EH (cell line): Measurements from ENCODE around the gene NUP43.
"Not testable (repeated sequence)": the region's sequence is repeated elsewhere in the genome, so short reads cannot be mapped to it uniquely, and the experiment has no call there.

Source experiments
- DNase-seq: peaks from one replicate; pipeline ENCODE4 v3.0.0-alpha.2; 2015; ENCODE audit warnings: low read depth

Gene NUP43

DNA sequence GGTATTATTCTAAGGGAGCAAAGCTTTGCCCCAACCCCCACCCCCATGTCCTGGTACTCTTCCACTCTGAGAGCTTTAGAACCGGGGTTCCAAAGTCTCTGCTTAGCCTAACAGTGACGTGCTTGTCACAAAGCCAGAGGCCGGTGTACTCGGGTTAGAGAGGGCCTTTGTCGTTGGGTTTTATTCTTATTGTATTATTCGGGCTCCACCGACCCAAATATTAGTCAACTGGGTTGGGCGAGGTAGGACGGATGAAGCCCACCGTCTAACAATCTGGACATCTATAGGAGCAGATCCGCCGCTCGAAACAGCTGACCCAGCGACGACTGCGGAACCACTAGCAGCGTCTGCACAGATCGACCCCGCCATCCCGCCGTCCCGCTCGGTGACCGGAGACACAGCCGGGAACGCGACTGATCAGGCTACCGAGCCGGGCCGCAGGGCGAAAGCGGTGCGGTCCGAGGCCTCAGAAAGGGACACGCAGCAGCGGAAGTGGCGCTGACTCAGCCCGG is 2.8 kb upstream of the NUP43 start:
- not testable (repeated sequence) for DNase-seq

DNA sequence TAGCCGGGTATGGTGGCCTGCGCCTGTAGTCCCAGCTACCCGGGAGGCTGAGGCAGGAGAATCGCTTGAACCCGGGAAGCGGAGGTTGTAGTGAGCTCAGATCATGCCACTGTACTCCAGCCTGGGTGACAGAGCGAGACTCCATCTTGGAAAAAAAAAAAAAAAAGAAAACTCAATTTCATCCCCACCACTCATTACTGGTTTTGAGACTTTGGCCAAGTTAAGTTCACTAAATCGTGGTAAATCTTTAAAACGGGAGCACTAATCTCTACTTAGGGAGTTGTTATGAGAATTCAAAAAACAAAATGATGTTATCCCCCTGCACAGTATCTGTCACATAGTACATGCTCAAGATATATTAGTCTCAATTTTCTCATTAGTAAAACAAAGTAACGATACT is 1.1 kb downstream of the NUP43 start:
- not testable (repeated sequence) for DNase-seq

DNA sequence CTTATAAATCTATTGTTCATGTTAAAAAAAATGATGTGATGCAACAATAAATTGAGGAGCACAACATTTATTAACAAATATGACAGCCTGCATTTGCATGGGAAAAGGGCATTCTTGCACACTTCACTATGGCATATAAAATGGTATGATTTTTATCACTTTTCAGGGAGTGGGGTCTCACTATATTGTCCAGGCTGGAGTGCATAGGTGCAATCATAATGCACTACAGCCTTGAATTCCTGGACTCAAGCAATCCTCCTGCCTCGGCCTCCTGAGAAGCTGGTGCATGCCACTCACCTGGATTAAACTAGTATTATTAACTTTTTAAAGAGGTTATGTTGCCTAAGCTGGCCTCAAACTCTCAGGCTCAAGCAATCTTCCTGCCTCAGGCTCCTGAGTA is 11.4 kb downstream of the NUP43 start:
- no peak for DNase-seq

DNA sequence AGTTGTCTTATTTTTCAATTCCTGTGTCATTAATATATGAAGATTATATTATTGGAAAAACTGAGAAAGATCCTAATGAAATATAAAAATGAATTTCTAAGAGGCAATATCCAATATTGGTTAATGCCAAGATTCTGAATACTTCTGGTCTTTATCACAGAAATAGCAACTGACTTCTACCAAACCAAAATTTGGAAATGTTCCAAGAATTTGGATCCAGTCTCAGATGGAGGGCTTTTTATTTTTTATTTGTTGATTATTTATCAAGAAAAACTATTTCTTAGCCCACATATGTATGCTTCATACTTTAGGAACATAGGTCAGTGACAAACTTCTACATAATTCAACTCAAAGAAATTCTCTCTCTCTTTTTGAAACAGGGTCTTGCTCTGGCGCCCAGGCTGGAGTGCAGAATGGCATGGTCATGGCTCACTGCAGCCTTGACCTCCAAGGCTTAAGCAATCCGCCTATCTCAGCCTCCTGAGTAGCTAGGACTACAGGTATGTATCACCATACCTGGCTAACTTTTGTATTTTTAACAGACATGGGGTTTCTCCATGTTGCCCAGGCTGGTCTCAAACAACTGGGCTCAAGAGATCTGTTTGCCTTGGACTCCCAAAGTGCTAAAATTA is 13.1 kb downstream of the NUP43 start:
- no peak for DNase-seq

DNA sequence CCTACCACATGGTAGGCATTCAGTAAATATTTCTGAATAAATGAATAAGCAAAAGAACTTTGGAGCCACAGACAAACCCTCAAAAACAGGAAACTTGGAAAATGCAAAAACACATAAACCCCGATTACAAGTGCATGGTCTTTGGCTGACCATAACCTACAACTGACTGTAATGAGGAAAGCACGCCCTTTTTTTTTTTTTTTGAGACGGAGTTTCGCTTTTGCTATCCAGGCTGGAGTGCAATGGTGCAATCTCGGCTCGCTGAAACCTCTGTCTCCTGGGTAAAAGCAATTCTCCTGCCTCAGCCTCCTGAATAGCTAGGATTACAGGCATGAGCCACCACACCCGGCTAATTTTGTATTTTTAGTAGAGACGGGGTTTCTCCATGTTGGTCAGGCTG is 16.5 kb downstream of the NUP43 start:
- no peak for DNase-seq

DNA sequence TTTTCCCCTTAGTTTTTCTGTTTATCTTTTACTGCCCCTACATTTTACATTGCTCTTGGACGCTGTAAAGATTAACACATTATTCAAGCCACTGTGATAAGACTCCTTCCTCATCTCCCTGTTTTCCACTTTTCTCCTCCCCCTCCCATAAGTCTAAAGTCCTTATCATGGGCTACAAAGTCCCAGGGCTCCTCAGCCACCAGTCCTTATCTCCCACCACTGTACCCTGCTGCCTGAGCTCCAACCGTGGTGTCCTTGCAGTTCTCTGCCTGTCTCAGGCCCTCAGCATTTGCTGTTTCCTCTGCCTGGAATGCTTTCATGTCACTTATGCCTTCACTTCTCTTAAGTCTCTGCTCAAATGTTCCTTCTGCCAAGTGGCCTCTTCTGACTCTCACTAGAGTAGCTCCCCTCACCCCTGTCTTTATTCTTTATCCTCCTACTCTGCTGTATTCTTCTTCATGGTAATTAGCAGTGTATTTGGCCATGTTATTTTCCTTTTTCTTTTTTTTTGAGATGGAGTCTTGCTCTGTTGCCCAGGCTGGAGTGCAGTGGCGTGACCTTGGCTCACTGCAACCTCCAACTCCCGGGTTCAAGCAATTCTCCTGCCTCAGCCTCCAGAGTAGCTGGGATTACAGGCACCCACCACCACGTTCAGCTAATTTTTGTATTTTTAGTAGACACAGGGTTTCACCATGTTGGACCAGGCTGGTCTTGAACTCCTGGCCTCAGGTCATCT is 17.7 kb downstream of the NUP43 start:
- DNase-seq, result no peak

DNA sequence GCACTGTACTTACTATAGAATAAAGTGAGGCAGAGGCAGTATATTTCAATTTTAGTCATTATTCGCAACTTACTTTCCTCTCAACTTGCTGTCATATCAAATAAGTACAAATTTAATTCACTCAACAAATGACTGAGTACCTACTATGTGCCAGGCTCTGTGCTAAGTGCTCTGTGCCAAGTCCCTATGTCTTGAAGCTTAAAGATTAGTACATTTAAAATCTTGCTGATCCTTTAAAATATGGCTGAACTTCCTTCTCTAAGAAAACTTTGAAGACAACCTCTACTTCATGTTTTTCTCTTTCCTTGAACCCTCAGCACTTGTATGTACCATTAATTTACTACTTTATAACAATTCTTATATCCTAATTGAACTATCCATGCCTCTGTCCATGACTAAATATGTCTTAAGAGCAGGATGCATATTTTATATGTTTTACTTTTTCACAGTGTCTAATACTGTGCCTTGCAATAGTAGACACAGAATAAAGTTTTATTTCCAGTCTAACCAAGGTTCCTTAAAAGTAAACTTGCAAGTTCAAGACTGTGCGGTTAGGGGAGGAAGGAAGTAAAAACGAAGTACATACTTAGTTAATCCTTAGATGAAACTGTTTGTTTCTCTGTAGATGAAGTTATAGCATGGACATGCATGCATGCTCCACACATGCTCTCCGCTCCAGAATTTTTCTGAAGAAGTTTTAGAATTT is 18.4 kb downstream of the NUP43 start:
- DNase-seq, result no peak

DNA sequence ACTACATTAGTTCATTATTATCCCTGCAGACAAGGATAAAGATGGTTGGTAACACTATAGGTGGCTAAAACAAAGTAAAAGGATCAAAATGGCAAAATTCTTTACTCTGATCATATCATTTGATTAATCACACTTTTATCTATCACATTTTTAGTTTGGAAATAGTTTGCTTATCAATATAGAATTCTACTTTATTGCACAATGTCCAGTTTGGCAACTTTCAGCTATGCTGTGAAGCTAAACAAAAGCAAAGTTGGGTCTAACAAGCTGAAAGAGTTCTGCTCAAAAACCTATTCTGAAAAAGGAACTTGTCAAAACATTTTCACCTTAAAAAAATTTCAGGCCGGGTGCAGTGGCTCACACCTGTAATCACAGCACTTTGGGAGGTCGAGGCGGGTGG is 20.5 kb downstream of the NUP43 start:
- DNase-seq, result no peak

DNA sequence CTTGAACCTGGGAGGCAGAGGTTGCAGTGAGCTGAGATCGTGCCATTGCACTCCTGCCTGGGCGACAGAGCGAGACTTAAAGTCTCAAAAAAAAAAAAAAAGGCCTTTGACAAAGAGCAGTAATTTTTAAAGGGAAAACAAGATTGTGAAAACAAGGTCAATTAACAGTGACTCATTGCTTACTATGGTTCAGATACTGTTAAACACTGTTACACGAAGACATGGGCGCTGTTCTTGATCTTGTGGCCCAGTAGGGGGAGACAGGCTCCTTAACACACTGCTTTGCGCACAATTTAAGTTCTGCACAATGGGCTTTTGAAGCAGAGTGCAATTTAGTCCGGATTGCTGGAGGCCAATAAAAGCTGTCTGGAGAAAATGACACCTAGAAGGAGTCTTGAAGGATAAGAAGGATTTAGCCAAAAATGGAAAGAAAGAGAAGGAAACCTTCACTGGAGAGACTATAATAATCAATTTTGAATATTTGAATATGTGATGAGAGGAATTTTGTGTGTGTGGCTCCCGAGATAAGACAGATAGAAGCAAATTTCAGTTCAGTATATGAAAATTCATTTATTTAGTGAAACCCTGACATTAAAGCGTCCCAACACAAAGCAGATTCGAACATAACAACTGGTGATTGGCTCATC is 22.4 kb downstream of the NUP43 start:
- DNase-seq, result peak; percentile 78

DNA sequence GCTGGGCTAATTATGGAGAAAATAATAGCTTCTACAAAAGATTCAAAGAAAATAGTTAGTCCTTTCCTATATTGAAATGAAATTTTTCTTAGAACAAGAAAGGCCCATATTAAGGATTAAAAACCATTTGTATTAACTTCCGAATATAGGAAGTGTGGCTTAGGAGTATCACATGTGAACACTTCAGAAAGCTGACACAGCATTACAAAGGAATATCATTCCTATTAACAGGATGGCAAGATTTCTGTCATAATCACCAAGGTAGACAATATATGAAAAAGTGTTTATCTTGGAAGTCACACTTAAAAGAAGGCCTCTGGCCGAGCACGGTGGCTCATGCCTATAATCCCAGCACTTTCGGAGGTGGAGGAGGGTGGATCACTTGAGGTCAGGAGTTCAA is 23.1 kb downstream of the NUP43 start:
- DNase-seq, result no peak

DNA sequence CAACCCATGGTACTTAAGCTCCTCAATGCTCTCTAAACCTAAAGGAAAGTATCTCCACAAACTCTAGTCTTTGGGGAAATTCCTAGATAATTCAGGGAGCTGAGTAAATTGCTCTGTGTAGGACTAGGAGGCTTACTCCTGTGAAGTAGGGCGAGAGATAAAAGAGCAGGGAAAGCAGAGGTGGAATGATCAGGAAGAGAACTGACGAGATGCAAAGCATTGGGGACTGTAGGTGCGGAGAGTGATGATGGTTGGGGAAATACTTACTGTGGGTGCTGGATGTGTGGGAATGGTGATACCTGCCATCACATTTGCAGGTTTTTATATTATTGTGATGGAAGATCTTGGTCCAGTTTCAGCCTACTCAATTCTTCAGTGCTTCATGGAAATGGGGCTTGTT is 26.8 kb downstream of the NUP43 start:
- no peak for DNase-seq

DNA sequence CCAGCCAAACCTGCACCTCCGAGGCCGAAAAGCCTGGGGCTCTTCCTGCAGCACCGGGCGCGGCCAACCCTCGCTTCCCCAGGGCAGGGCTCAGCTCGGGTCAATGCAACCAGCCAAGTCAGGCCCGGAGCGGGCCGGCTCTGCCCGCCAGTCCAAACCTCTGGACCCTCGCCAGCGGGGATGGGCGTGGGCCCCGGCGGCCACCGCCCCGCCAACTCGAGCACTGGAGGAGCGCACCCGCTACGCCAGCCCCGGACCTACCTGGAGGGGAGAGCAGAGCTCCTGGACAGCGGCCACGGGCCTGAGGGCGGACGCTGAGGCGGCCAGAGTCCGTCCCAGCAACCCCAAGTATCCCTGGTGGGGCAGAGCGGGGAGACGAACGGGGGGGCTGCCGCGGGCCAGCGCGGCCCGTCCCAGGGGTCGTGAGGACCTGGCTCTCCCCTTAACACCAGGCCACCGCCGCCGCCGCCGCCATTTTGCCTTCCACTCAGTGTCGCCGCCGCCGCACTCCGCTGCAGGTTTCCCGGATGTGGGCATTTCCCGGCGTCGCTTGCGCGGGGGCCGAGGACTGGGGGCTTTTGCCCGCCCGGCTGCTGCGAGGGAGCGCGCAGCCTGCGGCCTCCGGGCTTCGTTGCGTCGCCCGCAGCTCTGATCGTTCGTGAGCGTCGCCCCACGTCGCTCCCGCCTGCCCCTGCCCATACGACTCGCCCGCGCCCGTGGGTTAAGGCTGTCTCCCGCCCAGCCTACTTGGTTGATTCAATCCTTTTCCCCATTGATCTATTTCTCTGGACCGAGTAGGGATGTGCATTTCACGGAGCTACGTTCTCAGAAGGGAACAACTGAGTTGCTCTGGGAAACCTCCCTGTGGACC is 28.5 kb downstream of the NUP43 start, which contains the start of gene LATS1:
TSS of gene LATS1 (minus strand) at position 514 of the 871 bp plus-strand sequence. CDS start 15,975 bp downstream, outside the sequence.
- DNase-seq, result peak; percentile 91

DNA sequence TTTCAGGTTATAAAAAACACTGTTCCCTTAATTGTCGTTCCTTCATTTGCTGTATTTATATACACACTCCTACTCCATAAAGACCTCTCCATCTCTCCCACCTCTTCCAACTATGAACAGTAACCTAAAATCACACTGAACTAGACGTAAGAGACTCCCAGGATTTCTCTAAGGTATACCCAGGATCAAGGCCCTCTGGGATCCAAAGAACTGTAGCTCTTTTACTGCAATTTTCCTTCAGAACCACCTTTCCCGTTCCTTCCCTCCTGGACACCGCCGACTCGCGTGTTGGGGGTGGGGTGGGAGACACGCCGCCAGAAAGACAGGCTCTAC is 29.1 kb downstream of the NUP43 start:
- no peak for DNase-seq

DNA sequence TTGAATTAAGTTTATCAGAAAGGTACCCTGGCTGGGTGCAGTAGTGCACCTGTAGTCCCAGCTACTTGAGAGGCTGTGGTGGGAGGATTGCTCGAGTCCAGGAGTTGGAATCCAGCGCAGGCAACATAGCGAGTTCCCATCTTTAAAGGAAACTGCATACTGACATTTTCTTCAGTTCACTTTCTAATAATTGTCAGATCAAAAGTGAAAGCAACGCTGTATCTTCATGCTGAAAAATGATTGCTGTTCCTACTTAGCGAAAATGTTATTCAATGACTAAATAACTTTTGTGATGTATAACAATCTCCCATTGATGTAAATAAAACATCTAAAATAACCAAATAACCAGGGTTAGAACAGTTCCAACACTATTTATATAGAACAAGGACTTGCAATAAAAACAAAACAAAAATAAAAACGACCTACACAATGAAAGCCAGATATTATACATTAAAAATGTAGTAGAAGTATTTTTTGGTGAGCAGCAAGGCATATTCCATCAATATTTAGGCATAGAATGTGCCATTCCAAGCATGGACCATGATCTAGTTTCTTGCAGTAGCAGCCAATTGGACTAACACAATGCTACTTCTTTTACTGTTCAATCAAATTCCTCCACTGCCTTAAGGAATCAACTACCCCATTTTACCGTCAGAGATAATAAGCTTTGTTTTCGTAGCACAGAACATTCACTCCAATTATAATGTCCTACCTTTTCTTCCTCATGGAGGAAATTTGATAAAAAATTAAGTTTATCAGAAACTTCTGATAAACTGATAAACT is 30.0 kb downstream of the NUP43 start:
- DNase-seq, result peak; percentile 24

DNA sequence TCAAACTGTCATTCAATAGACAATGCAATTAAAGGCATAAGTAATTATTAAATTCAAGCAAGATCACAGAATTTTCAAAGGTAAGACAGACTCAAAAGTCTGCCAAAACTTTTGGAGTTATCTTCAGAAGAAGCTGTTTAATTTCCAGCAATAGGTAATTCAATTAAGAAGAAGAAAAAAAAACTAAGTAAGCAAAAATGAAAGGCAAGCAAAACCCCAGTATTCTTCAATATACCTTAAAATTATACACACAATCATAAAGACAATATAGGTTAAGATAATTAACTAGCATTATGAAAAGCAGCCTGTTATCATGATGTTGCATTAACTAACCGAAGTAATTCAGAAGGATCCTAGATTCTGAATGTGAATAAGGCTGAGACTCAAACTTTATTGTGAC is 31.9 kb downstream of the NUP43 start:
- DNase-seq, result no peak

DNA sequence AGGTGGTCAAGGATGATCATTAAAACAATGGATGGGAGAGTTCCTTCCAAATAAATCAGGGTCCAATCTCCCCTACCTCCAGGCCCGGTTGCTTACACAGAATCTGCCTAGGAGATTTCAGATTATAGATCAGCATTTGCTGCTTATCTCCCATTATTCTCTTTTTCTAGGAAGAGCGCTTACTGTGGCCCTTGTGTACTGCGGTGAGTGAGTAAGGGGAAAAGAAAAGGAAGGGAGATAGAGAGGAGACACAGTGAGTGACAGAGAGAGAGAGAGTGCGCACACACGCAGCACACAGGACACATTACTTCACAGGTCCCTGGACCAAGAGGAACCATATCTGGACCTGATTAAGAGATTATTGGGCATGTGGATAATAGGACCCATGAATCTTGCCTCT is 34.6 kb downstream of the NUP43 start:
- no peak for DNase-seq

DNA sequence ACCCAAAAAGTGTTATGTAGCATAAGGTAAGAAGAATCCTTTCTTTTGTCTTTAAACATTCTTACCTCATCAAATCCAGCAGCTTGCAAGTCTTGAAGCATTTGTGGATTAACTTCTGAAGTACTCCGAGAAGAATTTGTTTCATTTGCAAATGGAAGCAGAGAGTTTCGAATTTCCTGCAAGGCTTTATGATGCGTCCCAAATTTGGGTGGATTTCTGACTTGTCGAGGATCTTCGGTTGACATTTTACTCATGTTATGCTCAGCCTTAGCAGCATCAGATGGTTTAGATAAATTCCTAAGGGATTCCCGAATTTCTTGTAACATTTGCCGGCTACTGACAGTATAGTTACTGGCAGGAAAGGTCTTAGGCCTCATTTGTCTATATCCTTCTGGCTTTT is 44.6 kb downstream of the NUP43 start:
- peak; percentile 79 for DNase-seq

DNA sequence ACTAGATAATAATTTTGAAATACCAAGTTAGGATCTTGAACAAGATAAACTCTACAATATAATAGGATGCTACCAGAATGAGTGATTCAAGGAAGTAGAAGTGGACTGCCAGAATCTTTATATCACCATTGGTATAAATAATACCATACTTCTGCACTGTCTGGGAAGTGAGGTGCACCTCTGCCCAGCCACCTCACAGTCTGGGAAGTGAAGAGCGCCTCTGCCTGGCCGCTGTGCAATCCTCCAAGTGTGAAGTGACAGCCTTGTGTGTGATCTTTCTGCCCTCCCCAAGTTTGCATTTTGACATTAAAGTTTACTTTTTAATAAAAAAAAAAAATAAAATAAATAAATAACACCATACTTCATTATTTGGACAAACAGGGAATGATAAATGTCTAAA is 47.2 kb downstream of the NUP43 start:
- no peak for DNase-seq

DNA sequence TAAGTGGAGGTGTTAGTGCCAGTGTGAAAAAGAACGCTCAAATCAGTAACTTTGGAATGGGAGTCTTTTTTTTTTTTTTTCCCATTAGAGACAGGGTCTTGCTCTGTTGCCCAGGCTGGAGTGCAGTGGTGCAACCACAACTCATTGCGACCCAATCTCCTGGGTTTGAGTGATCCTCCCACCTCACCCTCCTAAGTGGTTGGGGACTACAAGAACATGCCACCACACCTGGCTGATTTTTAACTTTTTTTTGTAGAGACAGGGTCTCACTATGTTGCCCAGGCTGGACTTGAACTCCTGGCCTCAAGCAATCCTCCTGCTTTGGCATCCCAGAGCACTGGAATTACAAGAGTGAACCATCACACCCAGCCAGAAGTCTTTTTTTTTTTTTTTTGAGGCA is 48.2 kb downstream of the NUP43 start:
- no peak for DNase-seq

DNA sequence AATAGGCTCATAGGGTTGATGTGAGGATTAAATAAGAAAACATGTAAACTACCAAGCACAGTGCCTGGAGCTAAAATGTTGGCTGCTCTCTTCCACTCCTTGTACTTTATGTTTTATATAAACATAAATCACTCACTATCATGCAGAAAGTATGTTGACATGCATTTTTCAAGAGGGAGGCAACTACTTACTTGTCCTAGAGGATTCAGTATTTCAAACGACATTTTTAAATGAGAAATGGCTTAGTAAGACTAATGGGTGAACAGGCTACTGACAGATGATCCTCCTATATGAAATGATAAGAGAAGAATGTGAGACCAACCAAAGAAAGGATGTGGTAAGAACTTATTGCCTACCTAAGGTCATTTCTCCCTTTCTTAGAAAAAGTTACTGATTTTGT is 49.4 kb downstream of the NUP43 start:
- DNase-seq, result peak; percentile 82

DNA sequence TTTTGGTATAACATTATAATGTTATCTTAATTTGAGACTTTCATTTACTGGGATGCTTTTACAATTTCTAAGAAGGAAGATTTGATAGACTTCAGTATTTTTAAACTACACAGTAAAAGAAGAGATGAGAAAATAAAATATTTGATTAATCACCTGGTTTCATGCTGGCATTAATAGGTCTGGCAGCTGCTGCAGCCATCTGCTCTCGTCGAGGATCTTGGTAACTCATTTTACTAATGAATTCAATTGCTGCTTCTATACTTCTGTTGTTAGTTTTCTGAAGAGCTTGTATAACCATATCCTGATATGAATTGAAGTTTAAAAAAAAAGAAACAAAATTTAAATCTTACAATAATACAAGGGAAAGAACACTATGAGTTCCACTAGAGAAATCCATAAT is 51.4 kb downstream of the NUP43 start:
- DNase-seq, result no peak
